Loucy (cell line): ENCODE measurements around the gene TUBB3.

Source experiments
- CTCF ChIP-seq: fragments of 200-600 bp; sonication (generic); conservative IDR thresholded peaks from 2 replicates; pipeline ENCODE4 v1.5.1; 2014; ENCODE audit warnings: mild to moderate bottlenecking, antibody characterized with exemption, low read length
- EZH2phosphoT487 ChIP-seq: fragments of 200-600 bp; IDR thresholded peaks from 2 replicates; pipeline ENCODE4 v1.6.1; 2018; ENCODE audit warnings: antibody characterized with exemption, mild to moderate bottlenecking, moderate library complexity, borderline replicate concordance

DNA sequence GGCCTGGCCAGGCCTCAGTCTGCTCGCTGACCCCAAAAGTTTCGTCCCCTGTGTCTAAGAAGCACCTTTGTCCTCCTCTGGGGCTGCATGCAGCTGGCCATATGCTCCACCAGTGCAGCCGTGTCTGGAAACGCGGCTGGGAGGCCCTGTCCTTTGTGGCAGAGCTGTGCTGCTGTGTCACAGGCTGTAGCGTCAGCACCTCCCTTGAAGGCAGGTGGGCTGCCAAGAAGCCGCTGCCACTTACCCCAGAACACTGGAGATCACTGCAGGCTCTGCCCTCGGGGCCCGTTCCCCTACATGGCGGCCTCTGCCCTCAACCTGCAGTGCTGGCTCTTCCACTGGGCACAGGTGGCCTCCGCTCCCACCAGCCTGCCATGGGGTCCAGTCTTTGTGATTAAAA is 20.2 kb upstream of the TUBB3 start:
- TF ChIP-seq CTCF (no peak), EZH2phosphoT487 (no peak)
